Ectodermal cell (in vitro differentiated cells): Measurements from ENCODE around the gene TAF11.

Source experiments
- H3K27ac ChIP-seq: 2 replicates; pipeline ENCODE4 v1.7.0; 2013; ENCODE audit warnings: mild to moderate bottlenecking, low read depth, low read length; ENCODE audit not compliant: insufficient read depth, poor library complexity, severe bottlenecking
- H3K27me3 ChIP-seq: 2 replicates; pipeline ENCODE4 v1.7.0; 2013; ENCODE audit warnings: mild to moderate bottlenecking, low read length; ENCODE audit not compliant: insufficient read depth, control insufficient read depth, poor library complexity, severe bottlenecking
- H3K36me3 ChIP-seq: one replicate; pipeline ENCODE4 v1.7.0; 2013; ENCODE audit warnings: low read length; ENCODE audit not compliant: control insufficient read depth, insufficient read depth
- H3K4me1 ChIP-seq: one replicate; pipeline ENCODE4 v1.7.0; 2013; ENCODE audit warnings: low read length; ENCODE audit not compliant: control insufficient read depth, insufficient read depth
- H3K4me3 ChIP-seq: 2 replicates; pipeline ENCODE4 v1.7.0; 2013; ENCODE audit warnings: low read depth, low read length, control low read depth; ENCODE audit not compliant: insufficient read depth
- H3K9me3 ChIP-seq: 2 replicates; pipeline ENCODE4 v1.7.0; 2013; ENCODE audit warnings: mild to moderate bottlenecking, low read length, moderate library complexity; ENCODE audit not compliant: control insufficient read depth
- WGBS, 2 experiments: methylation state at CpG; one replicate each; pipeline ENCODE4 v1.1.7; 2013; ENCODE audit warnings: missing lambda C conversion rate in 2 of 2; 5-methylcytosine and 5-hydroxymethylcytosine counted together

Gene TAF11

GRCh38 chr6:34871853-34872252 is 16.0 kb downstream of the TAF11 start:
- no peaks in the 10 kb centered on the region for H3K4me1 ChIP-seq
- H3K9me3 ChIP-seq, result no peaks in the 10 kb centered on the region
- H3K36me3 ChIP-seq, result peaks cover 22% of the 10 kb centered on the region
- WGBS, 2 experiments, result 92 to 95% methylated on average over 4 of the region's 4 CpGs
- H3K4me3 ChIP-seq, result no peak overlapping the region
- H3K27ac ChIP-seq, result no peak overlapping the region
- no peaks in the 10 kb centered on the region for H3K27me3 ChIP-seq

GRCh38 chr6:34867484-34867883 is 20.4 kb downstream of the TAF11 start:
- H3K27ac ChIP-seq, result no peak overlapping the region
- 93 to 97% methylated on average over 3 of the region's 3 CpGs for WGBS, 2 experiments
- peaks cover 14% of the 10 kb centered on the region for H3K36me3 ChIP-seq
- no peaks in the 10 kb centered on the region for H3K27me3 ChIP-seq
- no peaks in the 10 kb centered on the region for H3K9me3 ChIP-seq
- no peak overlapping the region for H3K4me3 ChIP-seq
- no peaks in the 10 kb centered on the region for H3K4me1 ChIP-seq

GRCh38 chr6:34866509-34866908 is 21.3 kb downstream of the TAF11 start:
- Histone ChIP-seq H3K36me3 (peaks cover 8% of the 10 kb centered on the region), H3K27ac (no peak overlapping the region), H3K4me3 (no peak overlapping the region), H3K27me3 (no peaks in the 10 kb centered on the region), H3K9me3 (no peaks in the 10 kb centered on the region), H3K4me1 (no peaks in the 10 kb centered on the region)
- 90% methylated on average over 2 of the region's 3 CpGs for WGBS, 2 experiments

- Histone ChIP-seq H3K27ac (no peak overlapping the region), H3K4me1 (no peaks in the 10 kb centered on the region), H3K9me3 (no peaks in the 10 kb centered on the region), H3K4me3 (no peak overlapping the region), H3K36me3 (peaks cover 8% of the 10 kb centered on the region), H3K27me3 (no peaks in the 10 kb centered on the region)
- WGBS, 2 experiments, result 88 to 98% methylated on average over 3 of the region's 3 CpGs
These were observed 22.7 kb downstream of the TAF11 start for GRCh38 chr6:34865107-34865506.

- WGBS, 2 experiments, result 92% methylated on average over 4 of the region's 4 CpGs
These were observed 23.8 kb downstream of the TAF11 start for GRCh38 chr6:34864007-34864406.

GRCh38 chr6:34860776-34861175 is 27.1 kb downstream of the TAF11 start:
- 86 to 100% methylated on average over 1 of the region's 1 CpG for WGBS, 2 experiments
- H3K9me3 ChIP-seq, result no peaks in the 10 kb centered on the region
- H3K27ac ChIP-seq, result no peak overlapping the region
- H3K4me3 ChIP-seq, result no peak overlapping the region
- H3K36me3 ChIP-seq, result peaks cover 37% of the 10 kb centered on the region
- H3K27me3 ChIP-seq, result no peaks in the 10 kb centered on the region
- no peaks in the 10 kb centered on the region for H3K4me1 ChIP-seq

More at GRCh38 chr6:34864007-34864406, 23.8 kb downstream of the TAF11 start:
- Histone ChIP-seq H3K36me3 (peaks cover 15% of the 10 kb centered on the region), H3K27me3 (no peaks in the 10 kb centered on the region), H3K4me1 (no peaks in the 10 kb centered on the region), H3K4me3 (no peak overlapping the region), H3K27ac (no peak overlapping the region), H3K9me3 (no peaks in the 10 kb centered on the region)

GRCh38 chr6:34859951-34860350 is 27.9 kb downstream of the TAF11 start:
- no peaks in the 10 kb centered on the region for H3K9me3 ChIP-seq
- H3K36me3 ChIP-seq, result peaks cover 42% of the 10 kb centered on the region
- H3K27me3 ChIP-seq, result no peaks in the 10 kb centered on the region
- WGBS, 2 experiments, result 97 to 98% methylated on average over 4 of the region's 4 CpGs
- H3K27ac ChIP-seq, result no peak overlapping the region
- no peak overlapping the region for H3K4me3 ChIP-seq
- no peaks in the 10 kb centered on the region for H3K4me1 ChIP-seq

- H3K27me3 ChIP-seq, result no peaks in the 10 kb centered on the region
- H3K27ac ChIP-seq, result no peak overlapping the region
- H3K9me3 ChIP-seq, result no peaks in the 10 kb centered on the region
- H3K4me3 ChIP-seq, result no peak overlapping the region
- H3K4me1 ChIP-seq, result no peaks in the 10 kb centered on the region
- peaks cover 33% of the 10 kb centered on the region for H3K36me3 ChIP-seq
- 94% methylated on average over 7 of the region's 7 CpGs for WGBS, 2 experiments
These were observed 29.2 kb downstream of the TAF11 start for GRCh38 chr6:34858681-34859080.

GRCh38 chr6:34855463-34855862 is 32.4 kb downstream of the TAF11 start:
- 80 to 86% methylated on average over 7 of the region's 7 CpGs for WGBS, 2 experiments
- no peaks in the 10 kb centered on the region for H3K27me3 ChIP-seq
- H3K36me3 ChIP-seq, result peaks cover 33% of the 10 kb centered on the region
- no peaks in the 10 kb centered on the region for H3K4me1 ChIP-seq
- no peak overlapping the region for H3K4me3 ChIP-seq
- H3K27ac ChIP-seq, result no peak overlapping the region
- H3K9me3 ChIP-seq, result no peaks in the 10 kb centered on the region

- Histone ChIP-seq H3K27ac (no peak overlapping the region), H3K4me1 (no peaks in the 10 kb centered on the region), H3K36me3 (peaks cover 16% of the 10 kb centered on the region), H3K27me3 (no peaks in the 10 kb centered on the region), H3K9me3 (no peaks in the 10 kb centered on the region), H3K4me3 (no peak overlapping the region)
- WGBS, 2 experiments, result 95 to 97% methylated on average over 3 to 4 of the region's 4 CpGs
These were observed 35.3 kb downstream of the TAF11 start for GRCh38 chr6:34852406-34853085.
